ENCODE results near the gene SLC6A9.

SLC6A9 gene

DNA sequence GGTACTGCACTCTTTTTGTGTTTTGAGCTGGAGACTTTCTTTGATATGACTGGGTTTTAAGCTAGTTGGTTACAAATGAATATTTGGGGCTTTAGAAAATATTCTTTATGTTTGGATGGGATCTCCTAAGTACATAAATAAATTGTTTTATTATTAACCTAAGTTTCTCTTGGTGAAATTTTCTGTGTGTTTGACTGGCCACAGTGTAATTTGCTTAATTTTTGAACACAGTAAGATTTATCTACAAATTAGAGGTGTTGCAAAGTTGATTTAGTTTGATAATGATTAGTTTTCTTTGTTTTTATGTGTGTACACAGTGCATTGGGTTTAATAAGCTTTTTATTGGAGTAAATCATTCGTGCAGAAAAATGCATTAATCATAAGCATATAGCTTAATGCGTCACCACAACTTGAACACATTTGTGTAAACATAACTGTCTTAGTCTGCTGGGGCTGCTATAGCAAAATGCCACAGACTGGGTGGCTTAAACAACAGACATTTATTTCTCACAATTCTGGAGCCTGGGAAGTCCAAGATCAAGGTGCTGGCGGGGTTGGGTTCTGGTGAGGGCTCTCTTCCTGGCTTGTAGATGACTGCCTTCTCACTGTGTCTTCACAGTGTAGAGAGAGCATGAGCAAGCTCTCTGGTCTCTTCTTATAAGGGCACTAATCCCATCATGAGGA is 17.4 kb upstream of the SLC6A9 start:
- no peak for DNase-seq (ENCODE audit: low read depth)

DNA sequence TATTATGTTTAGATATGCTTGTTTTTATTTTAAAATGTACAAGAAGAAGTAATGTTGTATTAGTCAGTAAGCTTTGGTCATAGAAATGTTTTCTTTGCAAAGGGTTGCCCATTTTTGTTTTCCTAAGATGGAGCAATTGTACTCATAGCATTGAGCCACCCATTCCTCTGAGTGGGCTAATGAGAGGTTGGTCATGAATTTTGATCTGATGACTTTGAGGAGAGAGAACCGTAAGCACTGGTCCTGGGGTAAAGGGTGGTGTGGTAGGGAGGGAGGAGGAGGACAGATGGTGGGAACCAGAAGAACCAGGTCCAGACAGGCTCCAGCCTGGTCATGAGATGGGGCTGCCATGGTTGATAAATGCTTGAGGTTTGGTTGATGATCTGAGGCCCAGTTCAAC is 15.9 kb upstream of the SLC6A9 start:
- DNase-seq (ENCODE audit: low read depth): no peak

DNA sequence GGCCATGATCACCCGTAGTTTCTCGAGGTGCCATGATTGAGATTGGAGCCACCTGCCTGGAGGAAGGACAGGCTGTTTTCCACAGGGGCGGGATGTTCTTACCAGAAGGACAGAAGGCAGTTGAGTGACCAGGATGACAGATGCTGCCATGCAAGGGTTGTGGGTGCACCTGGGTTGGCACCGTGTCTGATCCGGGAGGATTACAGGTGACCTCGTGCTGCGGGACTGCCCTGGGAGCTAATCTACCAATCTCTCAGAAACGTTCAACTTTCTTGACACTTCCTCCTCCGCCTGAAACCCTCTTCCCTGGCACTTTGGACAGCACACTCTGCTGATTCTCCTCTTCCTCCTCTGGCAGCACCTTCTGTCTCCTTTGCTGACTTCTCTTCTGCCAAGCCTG is 13.8 kb upstream of the SLC6A9 start:
- DNase-seq (ENCODE audit: low read depth): no peak

DNA sequence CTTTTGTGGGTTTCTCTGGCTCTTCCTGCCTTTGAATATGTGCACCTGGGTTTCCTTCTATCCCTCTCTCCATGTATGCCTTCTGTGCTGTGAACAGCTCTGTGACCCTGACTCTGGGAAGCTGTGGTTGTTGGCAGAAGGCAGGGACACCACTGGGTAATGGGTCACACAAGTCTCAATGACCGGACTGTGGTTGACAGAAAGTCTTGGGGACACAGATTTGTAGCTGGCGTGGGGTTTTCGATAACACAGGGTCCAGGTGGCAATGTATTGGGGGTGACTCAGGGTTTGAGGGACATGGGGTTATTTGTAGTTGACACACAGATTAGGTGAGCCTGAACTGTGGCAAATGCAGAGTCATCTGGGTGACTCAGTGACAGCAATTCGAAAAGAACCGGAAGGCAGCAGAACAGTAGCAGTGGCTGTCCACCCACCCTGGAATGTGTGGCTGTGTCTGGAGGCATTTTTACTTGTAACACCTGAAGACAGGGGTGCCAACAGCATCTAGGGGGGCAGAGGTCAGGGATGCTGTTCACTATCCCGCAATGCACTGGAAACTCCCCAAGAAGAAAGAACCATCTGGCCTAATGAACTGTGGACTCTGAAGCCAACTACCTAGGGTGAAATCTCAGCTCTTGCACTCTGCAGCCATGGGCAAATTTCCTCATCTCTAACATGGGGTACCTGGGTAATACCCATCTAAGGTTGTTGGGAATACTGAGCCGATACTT is 13.0 kb upstream of the SLC6A9 start:
- DNase-seq (ENCODE audit: low read depth): no peak

DNA sequence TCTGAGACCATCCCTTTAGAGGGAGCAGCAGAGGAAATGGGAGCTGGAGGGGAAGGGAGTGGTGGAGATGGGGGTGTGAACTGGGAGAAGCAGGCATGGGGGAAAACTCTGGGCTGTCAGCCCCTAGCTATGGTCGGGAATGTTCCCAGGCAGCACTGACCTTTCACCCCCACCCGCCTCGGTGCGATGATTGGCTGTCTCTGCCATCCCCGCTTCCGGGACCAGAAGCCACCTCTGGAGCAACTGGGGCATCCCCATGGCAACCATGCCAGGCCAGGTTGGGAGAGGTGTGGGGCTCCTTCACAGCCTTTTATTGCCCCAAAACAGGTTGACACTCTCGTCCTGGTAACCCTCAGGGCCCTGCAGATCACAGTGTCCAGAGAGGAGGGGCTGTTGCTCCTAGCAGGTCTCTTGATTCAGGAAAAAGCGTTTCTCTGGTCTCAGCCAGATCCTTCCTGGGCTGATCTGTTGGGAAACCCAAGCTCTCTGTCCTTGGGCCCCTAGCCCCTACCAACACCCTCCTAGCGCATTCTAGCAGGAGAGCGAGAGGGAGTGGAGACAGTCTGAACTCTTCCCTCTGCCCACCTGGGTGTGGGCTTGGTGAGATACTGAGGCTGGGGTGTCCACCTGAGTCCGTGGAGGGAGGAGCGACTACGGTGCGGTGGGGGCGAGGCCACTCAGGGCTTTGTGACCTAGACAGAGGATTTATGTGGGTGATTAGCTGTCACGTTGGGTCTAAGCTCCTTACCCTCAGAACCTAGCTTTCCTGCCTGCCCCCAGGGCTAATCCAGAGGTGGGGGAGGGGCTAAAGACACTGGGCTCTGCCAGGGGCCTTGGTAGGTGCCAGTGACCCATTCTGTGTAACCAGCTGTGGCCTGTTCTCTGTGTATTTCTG is 12.2 kb upstream of the SLC6A9 start:
- DNase-seq (ENCODE audit: low read depth): no peak

DNA sequence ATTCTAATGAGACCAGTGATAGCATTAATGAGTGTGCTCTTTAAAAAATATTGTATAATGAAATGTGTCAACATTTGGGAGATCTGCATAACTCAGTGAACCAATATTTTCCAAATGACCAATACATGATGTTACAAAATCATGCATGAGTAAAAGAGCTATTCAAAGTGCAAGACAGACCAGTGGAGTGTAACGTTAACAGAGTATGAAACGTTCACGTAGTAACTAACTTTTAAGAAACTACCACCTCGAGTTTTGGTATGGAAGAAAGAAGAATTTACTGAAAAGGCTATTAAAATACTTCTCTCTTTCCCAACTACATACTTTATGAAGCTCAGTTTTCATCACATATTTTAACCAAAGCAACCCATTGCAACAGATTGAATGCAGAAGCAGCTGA is 9.6 kb upstream of the SLC6A9 start:
- DNase-seq (ENCODE audit: low read depth): no peak

DNA sequence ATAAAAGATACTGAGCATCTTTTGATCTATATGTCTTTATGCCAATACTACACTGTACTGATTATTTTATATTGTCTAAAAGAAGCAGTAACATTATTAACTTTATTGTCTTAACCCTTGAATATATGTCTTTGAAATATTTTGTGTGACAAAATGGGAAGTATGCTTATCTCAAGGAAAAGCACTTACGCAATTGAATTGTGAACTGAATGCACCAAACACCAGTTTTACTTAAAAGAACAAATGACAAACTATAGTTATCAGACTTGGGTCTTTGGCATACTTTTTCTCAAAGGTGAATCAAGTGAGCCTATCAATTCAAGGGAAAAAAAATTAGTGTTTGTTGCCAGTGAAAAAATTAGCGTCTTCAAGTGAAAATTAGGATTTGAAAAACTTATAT is 9.2 kb upstream of the SLC6A9 start:
- DNase-seq (ENCODE audit: low read depth): no peak

DNA sequence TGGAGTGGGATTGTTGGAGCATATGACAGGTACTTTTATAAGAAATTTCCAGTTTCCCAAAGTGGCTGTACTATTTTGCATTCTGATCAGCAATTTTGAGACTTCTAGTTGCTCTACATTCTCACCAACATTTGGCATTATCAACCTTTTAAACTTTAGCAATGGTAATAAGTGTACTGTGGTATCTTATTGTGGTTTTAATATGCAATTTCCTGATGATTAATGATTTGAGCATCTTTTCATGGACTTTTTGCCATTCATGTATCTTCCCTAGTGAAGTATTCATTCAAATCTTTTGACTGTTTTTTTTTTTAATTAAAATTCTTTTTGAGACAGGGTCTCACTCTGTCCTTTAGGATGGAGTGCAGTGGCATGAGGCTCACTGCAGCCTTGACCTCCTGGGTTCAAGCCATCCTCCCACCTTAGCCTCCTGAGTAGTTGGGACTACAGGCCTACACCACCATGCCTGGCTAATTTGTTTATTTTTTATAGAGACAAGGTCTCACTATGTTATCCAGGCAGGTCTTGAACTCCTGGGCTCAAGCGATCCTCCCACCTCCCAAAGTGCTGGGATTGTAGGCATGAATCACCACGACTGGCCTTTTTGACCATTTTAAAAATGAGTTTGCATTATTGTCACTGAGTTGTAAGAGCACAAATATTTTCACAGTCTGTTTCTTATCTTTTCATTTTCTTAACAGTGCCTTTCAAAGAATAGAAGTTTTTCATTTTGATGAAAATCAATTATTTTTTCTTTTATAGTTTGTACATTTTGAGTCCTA is 7.8 kb upstream of the SLC6A9 start:
- DNase-seq (ENCODE audit: low read depth): no peak

DNA sequence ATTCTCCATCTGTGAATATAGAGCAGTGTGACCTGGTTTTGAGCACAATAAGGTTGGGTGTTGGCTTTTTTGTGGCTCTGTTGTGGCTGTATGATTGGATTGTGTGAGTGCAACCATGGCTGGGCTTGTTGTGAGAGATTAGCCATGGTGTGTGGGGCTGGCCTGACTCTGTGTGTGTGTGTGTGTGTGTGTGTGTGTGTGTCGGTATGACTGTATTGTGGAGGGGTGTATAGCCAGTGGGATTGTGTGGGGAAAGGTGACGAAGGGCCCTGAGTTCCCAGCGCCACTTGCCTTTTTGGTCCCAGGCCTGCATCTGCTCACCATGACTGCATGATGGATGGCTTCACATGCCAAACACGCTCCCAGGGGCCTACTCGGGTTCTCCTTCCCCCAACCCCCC is 5.9 kb upstream of the SLC6A9 start:
- no peak for DNase-seq (ENCODE audit: low read depth)

DNA sequence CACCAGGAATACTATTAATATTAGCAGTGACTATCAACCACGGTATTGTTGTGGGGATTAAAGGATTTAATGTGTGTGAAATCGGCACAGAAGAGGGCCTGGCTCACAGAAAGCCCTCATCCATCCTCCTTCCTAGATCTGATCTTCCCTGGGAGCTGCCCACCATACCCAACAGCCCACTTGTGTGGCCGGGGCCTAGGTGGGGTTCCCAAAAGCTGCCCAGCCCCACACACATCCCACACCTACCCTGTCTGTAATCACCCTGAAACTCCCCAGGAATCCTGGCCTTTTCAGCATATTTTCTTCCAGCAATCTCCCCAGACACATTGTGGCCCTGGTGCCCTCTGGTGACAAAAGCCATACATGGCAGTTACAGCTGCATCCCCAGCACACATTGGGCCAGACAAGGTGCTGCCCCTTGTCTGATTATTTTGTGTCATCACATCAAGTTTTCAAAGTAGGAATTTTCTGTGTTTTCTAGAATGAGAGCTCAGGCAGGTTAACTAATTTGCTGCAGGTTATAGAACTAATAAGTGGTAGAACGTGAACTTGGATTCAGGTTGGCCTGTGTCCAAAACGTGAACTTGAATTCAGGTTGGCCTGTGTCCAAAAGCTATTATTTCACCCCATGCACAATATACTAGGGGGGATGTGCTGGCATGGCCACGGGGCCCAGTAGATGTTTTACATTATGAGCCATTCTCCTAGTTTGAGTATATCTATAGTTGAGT is 5.3 kb upstream of the SLC6A9 start:
- peak; percentile 41 for DNase-seq (ENCODE audit: low read depth)

DNA sequence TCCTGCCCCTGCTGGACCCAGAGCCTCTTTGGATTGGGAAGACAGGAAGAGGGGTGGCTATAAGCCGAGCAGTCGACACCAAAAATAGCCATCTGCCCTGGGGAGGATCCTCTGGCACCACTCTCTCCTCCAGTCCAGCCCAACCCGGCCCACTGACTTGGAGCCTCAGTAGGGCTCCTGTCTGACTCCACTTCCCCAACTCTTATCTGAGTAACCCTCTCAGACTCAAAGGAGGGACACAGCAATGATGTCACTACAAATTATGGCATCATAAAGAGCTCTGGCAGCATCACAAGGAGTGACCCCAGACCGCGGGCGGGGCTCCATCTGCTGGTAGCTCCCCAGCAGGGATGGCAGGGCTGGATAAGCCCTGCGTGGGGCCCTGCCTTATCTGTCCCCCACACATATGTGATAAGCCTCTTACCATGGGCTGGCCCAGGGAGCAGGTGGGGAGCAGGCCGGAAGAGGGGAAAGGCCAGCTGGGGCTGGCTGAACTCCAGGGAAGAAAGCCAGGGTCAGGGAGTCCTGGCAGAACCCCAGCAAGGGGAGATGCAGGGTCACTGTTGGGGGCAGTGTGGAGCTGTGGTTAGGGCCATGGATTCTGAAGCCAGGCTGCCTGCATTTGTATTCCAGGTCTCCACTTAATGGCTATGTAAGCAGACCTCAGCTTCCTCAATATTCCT is 4.6 kb upstream of the SLC6A9 start:
- DNase-seq (ENCODE audit: low read depth): no peak

DNA sequence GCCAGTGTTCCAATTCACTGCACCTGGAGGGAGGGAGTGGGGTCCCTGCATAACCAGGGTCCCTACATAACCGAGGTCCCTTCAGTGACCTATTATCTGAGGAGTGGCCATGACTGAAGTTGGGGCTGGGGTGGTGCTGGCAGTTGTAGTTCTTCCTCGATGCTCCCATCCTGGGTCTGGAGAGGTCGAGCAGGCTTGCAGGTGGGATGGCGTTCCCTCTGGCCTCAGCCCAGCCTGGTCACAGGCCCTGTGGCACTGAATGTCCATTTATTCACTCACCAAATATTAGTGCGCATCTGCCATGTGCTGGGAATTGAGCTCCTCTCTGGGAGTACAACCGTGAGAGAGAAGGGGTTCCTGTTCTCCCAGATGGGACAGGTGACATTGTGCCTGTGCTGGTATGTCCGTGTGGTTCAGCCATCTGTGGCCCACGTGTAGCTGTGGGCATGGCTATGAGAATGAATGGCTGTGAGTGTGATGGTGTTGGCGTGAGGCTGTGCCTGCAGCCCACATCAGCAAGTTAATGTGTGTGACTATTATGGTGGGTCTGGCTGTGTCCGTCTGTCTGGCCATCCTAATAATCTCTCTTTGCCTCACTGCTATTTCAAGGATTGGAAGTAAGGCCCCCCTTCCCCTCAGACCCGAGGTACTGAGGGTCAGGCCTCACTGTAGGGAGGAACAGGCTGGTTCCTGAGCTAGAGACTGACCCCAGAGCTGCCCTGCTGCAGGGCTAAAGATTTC is 3.9 kb upstream of the SLC6A9 start:
- no peak for DNase-seq (ENCODE audit: low read depth)

DNA sequence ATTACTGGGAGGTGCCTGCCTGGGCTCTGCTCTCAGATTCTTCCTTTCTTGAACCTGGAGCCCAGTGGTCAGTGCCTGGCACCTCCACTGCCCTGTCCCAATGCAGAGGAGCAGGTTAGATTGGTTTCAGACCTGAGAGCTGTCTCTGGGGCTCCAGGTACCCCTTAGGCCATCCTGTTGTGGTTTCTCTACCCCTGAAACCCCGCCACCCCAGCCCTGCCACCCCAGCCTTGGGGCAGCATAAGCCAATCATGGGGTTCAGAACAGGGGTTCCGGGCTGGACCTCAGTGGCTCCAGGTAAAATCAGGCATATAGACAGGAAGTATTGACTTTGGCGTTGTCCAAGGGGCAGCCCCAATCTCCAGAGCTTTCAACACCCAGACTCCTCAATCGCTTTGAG is 3.2 kb upstream of the SLC6A9 start:
- DNase-seq (ENCODE audit: low read depth): no peak

DNA sequence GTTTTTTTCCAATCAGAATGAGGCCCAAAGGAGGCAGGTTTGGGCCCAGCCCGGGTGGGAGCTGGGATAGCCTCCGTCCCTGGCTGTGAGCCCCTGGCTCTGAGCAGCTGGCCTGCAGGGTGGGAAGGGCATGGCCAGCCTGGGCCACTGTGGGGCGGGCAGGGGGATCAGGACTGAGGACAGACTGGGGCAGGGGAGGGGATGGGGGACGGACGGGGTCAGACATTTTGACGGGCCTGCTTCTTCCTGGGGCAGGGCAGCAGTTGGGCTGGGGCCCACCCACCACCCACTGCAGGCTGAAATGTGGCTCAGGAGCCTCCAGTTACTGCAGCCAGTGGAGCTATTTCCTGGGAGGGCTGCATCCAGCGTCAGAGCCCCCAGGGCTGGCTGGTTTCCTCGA is 2.5 kb upstream of the SLC6A9 start:
- no peak for DNase-seq (ENCODE audit: low read depth)

DNA sequence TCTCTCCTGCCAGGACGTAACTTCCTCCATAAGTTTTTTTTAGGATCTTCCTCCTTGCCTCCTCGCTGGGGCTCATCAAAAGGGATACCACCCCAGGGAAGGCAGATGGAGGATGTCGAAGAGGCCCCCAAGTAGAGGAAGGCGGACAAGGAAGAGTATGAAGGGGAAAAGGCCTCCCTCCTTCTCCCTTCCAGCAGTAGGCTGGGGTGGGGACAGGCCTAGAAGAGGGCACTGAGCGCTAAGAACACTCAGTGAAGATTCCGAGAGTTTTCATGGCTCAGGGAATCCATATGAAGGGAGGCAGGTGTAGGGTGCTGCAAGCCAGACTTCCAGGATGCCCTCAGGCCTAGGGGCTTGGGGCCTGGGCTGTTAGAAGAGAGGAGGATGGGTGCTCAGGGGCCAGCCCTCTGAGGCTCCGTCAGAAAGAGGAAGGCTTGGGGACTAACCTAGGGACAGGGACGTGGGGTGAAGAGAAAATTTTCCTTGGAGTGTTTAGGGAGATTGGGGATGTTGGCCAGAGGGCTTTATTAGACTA is 1.8 kb upstream of the SLC6A9 start:
- no peak for DNase-seq (ENCODE audit: low read depth)

DNA sequence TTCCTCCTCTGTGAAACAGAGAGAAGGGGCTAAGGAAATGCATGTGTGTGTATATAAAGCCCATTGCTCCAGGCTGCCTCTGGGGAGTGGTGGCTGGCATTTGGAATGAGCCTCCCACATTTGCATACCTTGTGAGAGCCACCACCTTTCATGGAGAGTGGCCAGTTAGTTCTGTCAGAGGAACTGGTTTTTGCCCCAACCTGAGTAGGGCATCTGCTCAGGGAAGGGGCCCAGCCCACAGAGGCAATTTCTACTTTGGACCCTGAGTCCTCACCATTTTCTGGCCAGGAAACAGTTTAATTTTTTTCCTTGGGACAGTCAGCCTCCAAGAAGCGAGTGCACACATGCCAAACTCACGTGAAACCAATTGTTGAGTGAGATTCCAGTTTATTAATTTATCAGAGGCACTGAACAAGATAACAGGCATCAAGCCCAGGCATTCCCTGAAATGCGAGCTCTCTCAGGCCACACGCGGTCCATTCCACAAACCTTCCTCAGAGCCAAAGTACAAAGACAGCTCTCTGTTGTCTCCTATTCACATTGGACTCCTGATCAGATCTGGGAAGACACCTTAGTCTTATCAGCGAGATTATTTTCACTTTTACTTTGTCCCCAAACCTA is 1.0 kb upstream of the SLC6A9 start:
- DNase-seq (ENCODE audit: low read depth): no peak

DNA sequence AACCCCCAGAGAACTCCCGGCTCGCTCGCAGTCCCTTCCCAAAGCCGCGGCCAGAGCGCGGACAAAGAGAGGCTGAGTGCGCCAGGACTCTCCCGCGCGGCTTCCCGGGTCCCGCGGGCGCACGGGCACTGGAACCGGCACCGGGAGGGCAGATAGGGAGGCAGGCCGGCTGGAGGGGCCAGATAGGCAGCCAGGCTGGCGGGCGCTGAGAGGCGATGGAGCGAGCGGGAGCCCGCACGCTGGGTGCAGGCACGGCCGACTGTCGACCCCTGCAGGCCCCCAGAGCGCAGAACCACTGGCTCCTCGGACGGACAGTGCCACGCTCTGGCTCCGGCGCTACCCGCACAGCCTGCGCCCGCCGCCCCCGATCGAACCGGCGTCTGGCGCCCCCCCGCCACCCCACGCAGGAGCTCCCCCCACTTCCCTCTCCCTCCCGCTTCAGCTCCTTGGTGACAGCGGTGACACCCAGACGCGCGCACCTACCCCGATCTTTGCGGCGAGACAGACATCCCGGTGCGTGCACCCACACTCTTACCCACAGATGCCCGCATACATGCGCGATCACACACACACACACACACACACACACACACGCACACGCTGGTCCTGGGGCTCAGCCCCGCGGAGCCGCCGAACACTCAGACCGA is 534 bp downstream of the SLC6A9 start:
- DNase-seq (ENCODE audit: low read depth): peak; percentile 34

DNA sequence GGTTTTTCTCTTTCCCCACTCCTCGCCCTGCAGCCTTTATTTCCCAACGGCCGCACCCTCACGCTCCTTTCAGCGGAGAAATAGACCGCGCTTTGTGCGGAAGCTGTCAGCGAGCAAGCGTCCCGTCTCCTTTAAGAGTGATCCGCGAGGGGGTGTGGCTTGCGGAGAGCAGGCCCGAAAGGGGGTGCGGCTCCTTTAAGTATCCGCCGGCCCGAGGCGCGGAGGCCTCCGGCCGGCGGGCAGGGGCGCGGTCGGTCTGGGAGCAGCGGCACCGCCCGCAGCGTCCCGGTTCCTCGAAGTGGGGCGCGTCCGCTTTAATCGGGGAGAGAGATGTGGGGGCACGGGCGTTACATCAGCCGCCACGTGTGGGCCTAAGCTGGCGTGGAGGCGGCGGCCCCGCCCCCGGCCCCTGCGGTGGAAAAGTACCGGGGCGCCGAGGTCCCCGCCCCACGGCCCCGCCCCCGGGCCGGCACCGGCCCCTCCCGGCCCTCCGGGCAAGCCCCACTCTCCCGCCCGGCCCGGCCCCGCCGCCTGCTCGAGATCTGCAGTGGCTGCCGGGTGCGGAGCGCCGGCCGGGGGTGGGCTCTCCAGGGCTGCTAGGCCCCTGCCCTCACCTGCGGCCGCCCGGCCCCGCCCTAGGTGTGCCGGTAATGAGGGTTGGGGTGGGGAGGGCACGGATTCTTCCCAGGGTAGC is 1.2 kb downstream of the SLC6A9 start:
- peak; percentile 85 for DNase-seq (ENCODE audit: low read depth)
